Subcutaneous adipose tissue (tissue), 4 donors: ENCODE results near the gene CCDC18. TPM values are rescaled to one million over a fixed set of nuclear protein-coding genes. Genes with fewer than 3 reads are reported as not detected.

Experiments used
- CTCF ChIP-seq: fragments of 450-650 bp; IDR thresholded peaks from one replicate; pipeline ENCODE4 v1.5.1; 2016; ENCODE audit warnings: low read depth, mild to moderate bottlenecking, control low read depth, antibody characterized with exemption, moderate library complexity
- total RNA-seq, 4 donors: library from RNA; depleted of rRNA; stranded (reverse); fragments of >200 nt; gene quantifications; one replicate each; pipeline ENCODE4 v1.1.0, GENCODE V29; 2016

CCDC18 gene
- total RNA-seq, 4 donors from 2014 or later: 11.7 to 18.5 (median 14.2) TPM

- TF ChIP-seq CTCF: no peak
Measured at GRCh38 chr1:93313026-93313425, 132.5 kb downstream of the CCDC18 start.

GRCh38 chr1:93317207-93317606 is 136.7 kb downstream of the CCDC18 start:
- no peak for TF ChIP-seq CTCF

GRCh38 chr1:93317943-93318342 is 137.4 kb downstream of the CCDC18 start:
- no peak for TF ChIP-seq CTCF

- TF ChIP-seq CTCF: no peak
Measured at GRCh38 chr1:93321720-93322119, 141.2 kb downstream of the CCDC18 start.

DNA sequence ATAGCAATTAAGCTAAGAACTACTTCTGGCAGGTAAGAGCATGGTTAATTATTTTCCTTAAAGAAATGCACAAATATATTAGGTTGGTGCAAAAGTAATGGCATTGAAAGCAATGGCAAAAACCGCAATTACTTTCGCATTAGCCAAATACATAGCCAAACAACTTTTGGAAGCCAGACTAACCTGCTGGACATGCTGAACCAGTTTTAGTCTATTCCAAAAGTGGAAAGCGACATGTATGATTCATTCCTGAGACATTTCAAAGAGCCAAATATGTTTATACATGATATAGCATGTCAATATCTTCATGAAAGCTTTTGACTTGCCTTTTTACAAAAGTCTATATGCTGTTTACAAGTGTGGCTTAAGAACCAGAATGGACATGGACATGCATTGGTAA is 141.8 kb downstream of the CCDC18 start:
- TF ChIP-seq CTCF: no peak

- no peak for TF ChIP-seq CTCF
Measured at GRCh38 chr1:93323185-93323820, 142.8 kb downstream of the CCDC18 start.

GRCh38 chr1:93324486-93325464 is 144.3 kb downstream of the CCDC18 start:
- TF ChIP-seq CTCF: no peak
